GM21447 (cell line): Measurements from ENCODE around the gene TFAP2D.

Source experiments
- ATAC-seq: cut with Tn5 transposase; IDR thresholded peaks from one replicate; pipeline ENCODE4 v1.9.1; 2021; ENCODE audit not compliant: unreplicated experiment

Gene TFAP2D

DNA sequence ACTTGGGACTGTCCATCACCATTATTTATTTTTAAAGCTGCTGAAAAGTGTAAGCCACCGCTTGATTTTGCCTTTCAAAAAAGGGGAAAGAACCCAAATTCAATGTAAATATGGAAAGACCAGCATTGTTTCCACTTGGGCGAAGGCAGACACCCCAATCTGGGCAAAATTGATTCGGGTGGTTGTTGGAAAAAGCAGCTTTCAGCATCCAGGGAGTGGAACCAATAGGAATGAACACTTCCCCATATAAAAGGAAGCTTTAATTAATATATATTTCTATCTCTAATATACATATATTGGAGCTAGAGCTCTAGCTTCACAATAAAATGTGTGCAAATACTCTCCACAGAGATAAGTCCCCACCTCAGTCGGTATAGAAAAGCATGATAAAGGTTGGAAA, at the start of gene TFAP2D:
TFAP2D (plus strand) TSS at position 301 of the 400 bp plus-strand sequence. CDS start 530 bp downstream, outside the sequence.
- no peak for ATAC-seq

- ATAC-seq: no peak
Observed at GRCh38 chr6:50663806-50664205, 49.5 kb upstream of the TFAP2D start.

- no peak for ATAC-seq
Observed at GRCh38 chr6:50666089-50666488, 47.2 kb upstream of the TFAP2D start.

DNA sequence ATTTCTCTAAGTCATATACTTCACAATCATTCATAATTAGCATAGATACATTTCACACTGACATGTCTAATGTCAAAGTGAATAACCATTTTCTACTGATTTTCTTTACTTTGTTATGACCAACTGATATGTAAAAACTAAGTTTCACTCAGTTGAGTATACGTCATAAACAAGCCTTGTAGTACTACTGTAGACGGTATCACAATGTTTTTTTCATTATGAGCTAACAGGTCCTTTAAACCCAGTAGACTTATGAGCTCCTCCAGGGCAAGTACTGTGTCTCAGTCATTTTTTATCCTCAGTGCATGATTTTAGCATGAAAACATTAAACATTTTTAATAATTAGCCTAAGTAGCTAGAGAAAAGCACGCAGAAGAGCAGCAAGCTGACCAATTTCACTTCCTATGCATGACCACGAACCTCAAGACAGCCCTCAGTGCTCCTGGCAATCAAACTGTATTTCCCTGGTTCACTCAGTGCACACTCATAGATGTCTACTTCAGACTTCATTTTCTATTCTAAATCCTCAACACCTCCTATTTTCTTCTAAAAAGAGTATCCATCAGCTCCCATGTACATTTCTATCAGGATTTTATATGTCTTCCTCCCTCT, 32.0 kb upstream of the TFAP2D start:
- ATAC-seq: no peak

DNA sequence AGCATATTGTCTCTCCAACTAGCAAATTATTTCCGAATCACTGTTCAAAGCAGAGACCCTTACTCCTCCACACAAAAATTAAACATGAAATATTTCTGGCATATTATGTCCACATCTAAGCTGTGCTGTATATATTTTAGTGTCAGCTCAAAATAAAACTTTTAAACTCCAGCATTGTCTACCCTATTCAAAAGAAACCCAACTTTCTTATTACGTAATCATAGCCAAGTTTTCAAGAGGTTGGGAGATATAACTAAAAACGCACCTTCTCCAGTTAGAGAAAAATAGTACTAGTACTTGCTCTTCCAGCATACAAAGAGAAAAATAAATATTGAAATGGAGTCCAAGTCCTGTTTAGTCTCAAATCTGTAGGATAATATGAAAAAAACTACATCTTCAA, 24.1 kb upstream of the TFAP2D start:
- no peak for ATAC-seq

DNA sequence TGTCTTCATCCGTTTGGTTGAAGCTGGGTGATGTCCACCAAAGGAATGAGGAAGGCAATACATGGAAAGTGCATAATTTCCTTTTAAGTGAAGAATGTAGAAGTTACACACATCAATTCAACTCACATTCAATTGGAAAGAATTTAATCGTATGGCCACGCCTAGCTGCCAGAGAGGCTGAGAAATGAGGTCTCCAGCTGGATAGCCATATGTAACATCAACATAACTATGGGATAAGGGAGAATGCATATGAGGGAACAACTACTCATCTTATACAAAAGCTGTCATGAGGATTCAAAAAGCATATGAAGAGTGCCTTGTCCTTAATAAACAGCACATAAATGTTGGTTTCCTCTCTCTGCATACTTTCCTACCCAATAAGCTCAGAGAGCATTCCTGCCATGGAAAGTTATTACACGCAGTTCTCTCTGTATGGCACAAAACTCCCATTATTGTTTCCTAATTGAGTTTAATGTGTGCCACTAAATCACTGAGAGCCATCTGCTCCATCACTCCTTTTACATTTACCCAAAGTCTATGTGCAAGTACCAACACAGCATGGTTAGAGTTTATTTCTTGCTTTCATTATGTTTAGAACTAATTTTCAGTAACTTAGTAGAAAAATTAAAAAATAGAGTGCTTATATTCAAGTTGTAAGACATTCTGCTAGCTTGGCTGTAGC, 21.4 kb upstream of the TFAP2D start:
- no peak for ATAC-seq

- ATAC-seq: no peak
Observed at GRCh38 chr6:50698546-50698945, 14.8 kb upstream of the TFAP2D start.

- ATAC-seq: no peak
Observed at GRCh38 chr6:50699051-50699775, 14.1 kb upstream of the TFAP2D start.

DNA sequence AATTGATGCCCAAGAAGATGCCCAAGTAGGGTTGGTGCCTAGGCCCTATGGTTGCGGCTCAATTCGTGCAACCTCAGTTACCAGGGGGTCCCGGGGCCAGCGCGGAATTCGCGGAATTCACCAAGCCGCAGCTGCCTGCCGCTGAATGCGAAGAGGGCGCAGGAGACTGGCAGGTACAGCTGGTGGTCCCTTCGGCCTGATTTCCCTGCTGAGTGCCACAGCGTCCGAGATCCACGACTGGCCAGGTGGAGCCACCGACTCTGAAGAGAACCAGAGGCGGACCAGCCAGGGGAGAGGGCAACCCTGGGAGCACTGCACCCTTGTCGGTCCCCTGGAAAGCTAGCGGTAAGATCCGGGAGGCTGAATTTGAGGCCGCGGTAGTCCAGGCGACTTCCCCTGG, 6.8 kb upstream of the TFAP2D start:
- no peak for ATAC-seq

GRCh38 chr6:50707191-50707590, 6.1 kb upstream of the TFAP2D start:
- ATAC-seq: no peak

- no peak for ATAC-seq
Observed at GRCh38 chr6:50707652-50708300, 5.5 kb upstream of the TFAP2D start.

GRCh38 chr6:50708664-50709365, 4.5 kb upstream of the TFAP2D start:
- no peak for ATAC-seq

DNA sequence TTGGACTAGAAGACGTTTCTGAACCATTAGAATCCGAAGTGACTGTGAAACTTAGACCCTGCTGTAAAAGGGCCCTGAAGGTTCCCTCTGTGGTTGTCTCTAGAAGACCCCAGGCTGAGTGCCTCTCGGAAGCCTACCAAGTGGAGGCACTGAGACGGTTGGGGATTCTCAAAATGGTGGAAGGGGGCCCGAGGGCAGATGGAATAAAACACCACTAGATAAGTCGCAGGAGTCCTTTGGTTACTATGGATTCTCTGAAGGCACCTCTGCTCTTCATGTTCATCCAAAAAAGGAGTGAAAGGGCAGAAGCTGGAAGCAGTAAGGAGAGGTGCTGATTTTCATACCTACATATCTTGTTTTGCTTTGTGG, 4.0 kb upstream of the TFAP2D start:
- no peak for ATAC-seq

- no peak for ATAC-seq
Observed at GRCh38 chr6:50711686-50712085, 1.6 kb upstream of the TFAP2D start.

- ATAC-seq: no peak
Observed at GRCh38 chr6:50712291-50712690, 1.0 kb upstream of the TFAP2D start.

GRCh38 chr6:50713977-50714486, 706 bp downstream of the TFAP2D start:
- no peak for ATAC-seq

DNA sequence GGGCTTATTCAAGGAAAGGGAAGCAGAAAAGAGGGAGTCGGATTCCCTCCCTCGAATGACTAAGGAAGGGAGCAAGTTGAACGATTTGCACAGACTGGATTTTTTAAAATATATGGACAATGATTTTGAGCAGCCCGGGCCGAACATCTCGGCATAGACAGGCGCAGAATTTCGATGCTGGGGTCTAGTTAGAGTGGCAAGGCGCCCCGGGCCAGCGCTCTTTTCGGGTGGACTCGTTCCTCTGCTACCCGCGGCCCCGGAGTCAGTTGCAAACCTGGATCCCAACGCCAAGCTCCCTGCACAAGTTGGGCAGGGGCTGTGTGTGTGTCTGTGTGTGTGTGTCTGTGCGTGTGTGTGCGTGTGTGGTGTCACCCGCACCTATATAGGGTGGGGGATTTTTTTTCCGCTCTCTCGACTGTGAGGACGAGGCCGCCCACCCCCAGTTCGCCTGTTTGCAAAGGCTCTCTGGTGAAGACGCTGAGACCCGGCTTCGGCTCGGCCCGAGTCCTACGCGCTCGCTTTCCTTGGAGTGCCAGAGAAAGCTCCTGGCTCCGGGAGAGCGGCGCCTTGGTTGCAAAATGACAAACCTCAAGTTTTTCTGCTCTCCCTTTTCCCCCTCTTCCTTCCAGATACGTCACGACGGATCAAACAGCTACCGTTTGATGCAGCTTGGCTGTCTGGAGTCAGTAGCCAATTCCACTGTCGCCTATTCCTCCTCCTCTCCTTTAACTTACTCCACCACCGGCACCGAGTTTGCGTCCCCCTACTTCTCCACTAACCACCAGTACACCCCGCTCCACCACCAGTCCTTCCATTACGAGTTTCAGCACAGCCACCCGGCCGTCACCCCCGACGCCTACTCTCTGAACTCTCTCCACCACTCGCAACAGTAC, 1.4 kb downstream of the TFAP2D start:
- no peak for ATAC-seq

GRCh38 chr6:50716899-50717509, 3.7 kb downstream of the TFAP2D start:
- ATAC-seq: no peak

DNA sequence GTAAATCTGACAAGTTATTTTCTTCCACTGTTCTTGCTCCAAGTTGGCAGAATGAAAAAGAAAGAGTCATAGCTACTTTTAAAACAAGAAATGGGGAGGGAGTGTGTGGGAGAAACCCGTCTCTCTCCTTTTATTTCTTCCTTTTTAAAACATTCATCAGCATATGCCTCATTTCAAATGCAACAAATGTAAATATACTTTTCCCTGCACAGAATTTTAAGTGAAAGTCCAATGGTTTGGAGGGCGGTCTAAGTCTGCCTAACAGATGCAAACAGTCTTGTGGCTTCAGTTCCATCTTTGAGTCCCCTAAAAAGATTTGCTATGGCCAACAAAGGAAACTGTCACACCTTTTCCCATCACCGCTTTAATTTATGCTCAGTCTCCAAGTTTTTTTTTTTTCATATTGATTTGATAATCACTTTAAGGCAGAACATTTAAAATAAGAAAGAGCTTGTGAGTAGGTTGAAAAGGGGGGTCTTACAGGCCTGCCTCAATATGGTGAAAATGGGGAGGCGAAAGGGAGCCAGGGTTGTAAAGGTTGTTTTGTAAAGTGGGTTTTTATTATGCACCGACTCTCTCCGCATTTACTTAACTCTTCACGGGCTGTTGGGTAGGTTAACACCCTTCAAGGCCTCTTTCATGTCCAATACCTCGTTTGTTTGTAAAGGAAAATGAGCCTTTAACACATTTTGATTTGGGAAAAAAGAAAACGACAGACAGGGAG, 4.6 kb downstream of the TFAP2D start:
- no peak for ATAC-seq
